Left renal pelvis (tissue), 4 donors: ENCODE data around the gene PTGER1. TPM values are rescaled to one million over a fixed set of nuclear protein-coding genes. Genes with fewer than 3 reads are reported as not detected.
"Not testable (repeated sequence)": the region's sequence is repeated elsewhere in the genome, so short reads cannot be mapped to it uniquely, and the experiment has no call there.

Experiments used
- DNase-seq, 4 donors: peaks; one replicate each; pipeline ENCODE4 v3.0.0-alpha.2; 2013; ENCODE audit warnings: low read depth in 4 of 4, low spot score in 3 of 4
- polyA plus RNA-seq, 4 donors: library from polyadenylated mRNA; unstranded; fragments of 120-200 nt; gene quantifications; one replicate each; pipeline ENCODE4 v1.2.1, GENCODE V29; 2013; ENCODE audit not compliant: insufficient read length in 4 of 4

The PTGER1 gene
- polyA plus RNA-seq, 4 donors, result 0.71 to 9.1 (median 2.5) TPM

- DNase-seq, result no peak
Measured at GRCh38 chr19:14474827-14475226, 327 bp downstream of the PTGER1 start.

DNA sequence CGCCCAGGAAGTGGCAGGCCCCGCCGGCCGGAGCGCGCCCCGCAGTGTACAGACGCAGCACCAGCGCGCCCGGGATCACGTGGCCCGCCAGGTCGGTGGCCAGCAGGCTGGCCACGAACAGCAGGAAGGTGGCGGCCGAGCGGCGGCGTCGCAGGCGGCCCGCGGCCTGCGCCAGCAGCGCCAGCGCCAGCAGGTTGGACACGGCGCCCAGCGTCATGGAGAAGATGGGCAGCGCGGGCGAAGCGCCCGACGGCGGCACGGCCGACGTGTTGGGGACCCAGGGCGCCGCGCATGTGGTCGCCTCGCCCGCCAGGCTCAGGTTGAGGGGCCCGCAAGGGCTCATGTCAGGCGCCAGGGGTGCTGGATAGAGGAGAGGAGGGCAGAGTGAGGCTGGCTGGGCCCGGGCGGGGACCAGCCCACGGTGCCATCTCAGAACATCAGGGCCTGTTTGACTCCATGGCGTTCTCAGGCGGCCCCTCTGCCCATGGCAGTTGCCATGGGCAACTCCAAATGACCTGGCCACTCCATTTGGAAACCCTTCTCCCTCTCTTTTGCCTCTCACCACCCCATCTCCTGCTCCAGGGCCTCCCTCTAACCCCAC is 1.1 kb downstream of the PTGER1 start:
- DNase-seq, result no peak

DNA sequence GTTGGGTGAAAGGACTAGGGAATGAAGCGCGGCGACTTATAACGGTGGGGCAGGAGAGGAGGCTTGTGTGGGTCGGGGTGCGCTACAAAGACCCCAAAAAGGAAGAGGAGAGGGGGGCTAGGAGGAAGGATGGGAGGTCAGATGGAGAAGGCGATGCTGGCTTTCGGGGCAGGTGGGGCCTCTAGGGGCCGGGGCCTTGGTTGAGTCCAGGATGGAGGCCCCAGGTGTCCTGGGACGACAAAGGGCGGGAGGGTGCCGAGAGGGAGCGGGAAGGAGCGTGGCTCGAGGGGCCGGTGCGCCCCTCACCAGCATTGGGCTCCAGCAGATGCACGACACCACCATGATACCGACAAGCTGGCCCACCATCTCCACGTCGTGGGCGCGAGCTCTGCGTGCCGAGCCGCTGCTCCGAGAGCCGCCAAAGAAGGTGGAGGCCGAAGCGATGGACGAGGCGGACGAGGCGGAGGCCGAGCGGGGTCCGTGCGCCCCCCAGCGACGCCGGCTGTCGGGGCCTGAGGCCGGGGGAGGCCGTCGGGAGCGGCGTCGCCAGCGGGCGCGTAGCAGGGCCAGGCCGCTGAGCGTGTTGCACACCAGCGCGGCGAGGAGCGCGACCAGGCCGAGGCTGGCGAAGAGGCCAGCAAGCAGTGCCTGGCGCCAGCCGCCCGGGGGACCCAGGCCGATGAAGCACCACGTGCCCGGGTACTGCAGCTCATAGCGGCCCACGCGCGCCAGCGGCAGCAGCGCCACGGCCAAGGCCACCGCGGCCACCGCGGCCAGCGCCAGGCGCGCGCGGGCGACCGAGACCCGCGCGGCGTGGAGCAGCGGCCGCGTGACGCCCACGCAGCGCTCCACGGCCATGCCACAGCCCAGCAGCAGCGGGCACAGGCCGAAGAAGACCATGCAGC is 1.8 kb downstream of the PTGER1 start:
- no peak for DNase-seq

- DNase-seq, result no peak
Measured at GRCh38 chr19:14472202-14472938, 2.8 kb downstream of the PTGER1 start.

- DNase-seq, result no peak
Measured at GRCh38 chr19:14471436-14472187, 3.5 kb downstream of the PTGER1 start.

DNA sequence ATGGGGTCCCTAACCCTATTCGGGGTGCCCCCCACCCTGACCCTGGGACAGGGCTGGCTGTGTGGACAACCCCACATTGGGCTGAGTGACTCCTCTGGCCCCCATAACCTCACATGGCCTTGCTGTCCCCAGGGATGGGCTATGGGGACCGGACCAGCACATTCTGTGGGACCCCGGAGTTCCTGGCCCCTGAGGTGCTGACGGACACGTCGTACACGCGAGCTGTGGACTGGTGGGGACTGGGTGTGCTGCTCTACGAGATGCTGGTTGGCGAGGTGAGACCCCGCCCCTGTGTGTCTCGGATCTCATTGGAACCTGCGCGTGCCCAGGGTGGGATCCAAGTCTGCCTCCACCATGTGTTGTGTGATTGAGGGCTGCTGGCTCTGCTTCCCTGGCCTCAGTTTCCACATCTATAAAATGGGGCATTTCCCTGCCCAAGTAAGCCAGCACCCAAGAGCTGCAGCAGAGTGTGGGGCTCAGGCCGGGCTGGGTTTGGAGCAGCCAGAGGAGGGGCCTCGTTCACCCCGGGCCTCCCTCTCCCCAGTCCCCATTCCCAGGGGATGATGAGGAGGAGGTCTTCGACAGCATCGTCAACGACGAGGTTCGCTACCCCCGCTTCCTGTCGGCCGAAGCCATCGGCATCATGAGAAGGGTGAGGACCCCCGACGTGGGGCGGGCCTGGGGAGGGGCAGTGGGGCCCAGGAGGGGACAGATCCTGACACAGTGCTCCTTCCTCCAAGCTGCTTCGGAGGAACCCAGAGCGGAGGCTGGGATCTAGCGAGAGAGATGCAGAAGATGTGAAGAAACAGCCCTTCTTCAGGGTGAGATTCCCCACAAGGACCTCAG is 4.9 kb downstream of the PTGER1 start:
- no peak for DNase-seq

DNA sequence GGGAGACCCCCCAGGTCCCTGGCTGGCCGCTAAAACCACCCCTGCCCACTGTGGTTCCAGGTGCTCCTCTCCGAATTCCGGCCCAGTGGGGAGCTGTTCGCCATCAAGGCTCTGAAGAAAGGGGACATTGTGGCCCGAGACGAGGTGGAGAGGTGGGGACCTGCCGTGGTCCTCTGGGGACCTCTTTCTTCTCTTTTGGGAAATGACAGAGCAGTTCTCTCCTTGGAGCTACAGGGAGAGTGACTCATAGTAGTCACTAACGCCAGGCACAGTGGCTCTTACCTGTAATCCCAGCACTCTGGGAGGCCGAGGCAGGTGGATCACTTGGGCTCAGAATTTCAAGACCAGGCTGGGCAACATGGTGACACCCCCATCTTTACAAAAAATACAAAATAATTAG is 7.3 kb downstream of the PTGER1 start:
- no peak for DNase-seq

DNA sequence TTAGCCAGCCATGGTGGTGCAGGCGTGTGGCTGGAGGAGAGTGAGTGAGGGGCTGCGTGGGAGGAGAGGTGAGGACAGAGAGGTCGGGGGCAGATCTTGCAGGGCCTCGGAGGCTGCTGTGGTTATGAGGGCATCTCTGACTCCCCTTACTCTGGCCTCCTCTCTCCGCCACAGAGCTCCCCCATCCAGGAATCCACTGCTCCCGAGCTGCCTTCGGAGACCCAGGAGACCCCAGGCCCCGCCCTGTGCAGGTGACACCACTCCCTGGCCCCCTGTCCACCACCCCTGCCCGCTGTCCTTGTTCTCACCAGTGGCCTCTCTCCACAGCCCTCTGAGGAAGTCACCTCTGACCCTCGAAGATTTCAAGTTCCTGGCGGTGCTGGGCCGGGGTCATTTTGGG is 7.8 kb downstream of the PTGER1 start:
- DNase-seq, result no peak

DNA sequence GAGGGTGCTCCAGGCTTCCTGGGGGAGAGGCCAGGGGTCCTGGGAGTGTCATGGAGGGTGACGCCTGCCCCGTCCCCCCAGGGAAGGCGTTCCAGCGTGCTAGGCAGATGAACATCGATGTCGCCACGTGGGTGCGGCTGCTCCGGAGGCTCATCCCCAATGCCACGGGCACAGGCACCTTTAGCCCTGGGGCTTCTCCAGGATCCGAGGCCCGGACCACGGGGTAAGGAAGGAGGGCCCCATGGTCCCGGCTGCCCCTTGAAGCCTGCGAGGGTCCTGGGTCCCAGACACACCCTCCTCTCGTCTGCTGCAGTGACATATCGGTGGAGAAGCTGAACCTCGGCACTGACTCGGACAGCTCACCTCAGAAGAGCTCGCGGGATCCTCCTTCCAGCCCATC is 11.4 kb downstream of the PTGER1 start:
- DNase-seq, result no peak

DNA sequence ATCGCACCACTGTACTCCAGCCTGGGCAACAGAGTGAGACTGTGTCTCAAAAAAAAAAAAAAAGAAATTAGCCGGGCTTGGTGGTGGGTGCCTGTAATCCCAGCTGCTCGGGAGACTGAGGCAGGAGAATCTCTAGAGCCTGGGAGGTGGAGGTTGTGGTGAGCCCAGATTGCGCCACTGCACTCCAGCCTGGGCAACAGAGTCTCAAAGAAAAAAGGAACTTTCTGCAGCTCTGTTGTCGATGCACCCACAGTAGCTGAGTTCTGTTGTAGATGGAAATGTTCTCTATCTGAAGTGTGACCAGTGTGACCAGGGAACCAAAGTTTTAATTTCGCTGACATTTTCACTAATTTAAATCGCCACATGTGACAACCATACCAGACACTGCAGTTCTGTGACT is 12.8 kb downstream of the PTGER1 start:
- not testable (repeated sequence) for DNase-seq

DNA sequence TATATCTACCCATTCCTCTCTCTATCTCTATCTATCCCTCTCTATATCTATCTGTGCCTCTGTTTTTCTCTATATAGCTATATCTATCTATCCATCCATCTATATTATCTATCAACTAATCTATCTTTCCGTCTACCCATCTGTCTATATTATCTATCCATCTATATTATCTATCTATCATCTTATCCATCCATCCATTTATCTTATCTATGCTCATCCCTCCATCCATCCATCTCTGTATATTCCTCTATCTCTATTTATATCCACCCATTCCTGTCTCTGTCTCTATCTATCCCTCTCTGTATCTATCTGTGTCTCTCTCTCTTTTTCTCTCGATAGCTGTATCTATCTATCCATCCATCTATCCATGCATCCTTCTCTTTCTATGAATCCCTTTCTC is 14.2 kb downstream of the PTGER1 start:
- no peak for DNase-seq

- DNase-seq, result no peak
Measured at GRCh38 chr19:14459703-14460102, 15.5 kb downstream of the PTGER1 start.

- not testable (repeated sequence) for DNase-seq
Measured at GRCh38 chr19:14452303-14452702, 22.9 kb downstream of the PTGER1 start.

DNA sequence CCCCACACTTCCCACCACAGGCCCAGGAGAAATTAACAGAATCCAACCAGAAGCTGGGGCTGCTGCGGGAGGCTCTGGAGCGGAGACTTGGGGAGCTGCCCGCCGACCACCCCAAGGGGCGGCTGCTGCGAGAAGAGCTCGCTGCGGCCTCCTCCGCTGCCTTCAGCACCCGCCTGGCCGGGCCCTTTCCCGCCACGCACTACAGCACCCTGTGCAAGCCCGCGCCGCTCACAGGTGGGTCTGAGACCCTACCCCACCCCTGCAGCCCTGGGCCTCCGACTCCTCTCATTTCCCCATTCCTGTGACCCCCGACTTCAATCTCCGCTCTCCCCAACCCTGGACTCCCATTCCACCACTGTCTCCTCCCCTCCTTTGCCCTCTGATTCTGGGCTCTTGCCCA is 24.3 kb downstream of the PTGER1 start:
- DNase-seq, result no peak

DNA sequence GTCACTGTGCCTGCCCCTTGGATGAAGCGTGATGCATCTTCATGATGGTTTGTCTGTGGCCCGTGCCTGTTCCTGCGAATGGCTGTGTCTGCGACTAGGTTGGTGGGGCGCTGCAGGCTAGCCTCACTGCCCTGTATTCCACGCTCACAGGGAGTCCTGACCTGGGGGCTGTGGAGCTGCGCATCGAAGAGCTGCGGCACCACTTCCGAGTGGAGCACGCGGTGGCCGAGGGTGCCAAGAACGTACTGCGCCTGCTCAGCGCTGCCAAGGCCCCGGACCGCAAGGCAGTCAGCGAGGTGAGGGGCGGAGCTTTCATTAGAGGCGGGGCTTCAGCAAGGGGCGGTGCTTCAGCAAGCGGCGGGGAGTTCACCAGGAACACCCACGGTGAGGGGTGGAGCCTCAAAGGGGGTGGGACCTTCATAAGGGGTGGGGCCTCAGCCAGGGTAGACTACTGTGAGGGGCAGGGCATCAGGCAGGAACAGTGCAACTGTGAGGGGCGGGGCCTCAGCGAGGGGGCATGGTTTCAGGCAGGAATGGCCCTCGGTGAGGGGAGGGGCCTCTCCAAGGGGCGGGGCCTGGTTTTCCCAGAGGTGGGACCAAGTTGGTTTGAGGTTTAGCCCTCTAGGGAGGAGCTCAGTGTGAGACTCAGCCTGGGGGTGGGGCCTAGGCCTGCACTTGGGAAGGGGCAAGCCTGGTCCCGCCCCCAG is 24.8 kb downstream of the PTGER1 start:
- no peak for DNase-seq

- no peak for DNase-seq
Measured at GRCh38 chr19:14449321-14449720, 25.8 kb downstream of the PTGER1 start.

GRCh38 chr19:14446336-14447036 is 28.7 kb downstream of the PTGER1 start:
- no peak for DNase-seq

DNA sequence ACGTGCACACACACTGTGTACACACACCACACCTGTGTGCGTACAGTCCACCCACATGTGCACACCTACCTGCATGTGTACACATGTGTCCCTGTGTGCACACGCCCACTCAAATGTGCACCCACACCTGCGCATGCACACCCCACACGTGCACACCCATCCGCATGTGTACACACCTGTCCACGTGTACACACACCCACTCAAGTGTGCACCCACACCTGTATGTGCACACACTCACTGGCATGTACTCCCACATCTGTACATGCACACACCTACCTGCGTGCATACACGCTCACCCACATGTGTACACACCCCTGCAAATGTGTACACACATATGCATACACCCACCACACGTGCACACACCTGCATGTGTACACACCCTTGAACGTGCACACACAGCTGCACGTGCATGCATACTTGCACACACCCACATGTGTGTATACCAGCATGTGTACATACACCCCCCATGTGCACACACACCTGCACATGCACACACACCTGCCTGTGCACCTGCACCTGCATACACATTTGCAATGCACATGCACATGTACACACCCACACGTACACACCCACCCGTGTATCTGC is 31.4 kb downstream of the PTGER1 start:
- DNase-seq, result no peak
